Measurements from ENCODE around the gene NKTR.

Gene NKTR

DNA sequence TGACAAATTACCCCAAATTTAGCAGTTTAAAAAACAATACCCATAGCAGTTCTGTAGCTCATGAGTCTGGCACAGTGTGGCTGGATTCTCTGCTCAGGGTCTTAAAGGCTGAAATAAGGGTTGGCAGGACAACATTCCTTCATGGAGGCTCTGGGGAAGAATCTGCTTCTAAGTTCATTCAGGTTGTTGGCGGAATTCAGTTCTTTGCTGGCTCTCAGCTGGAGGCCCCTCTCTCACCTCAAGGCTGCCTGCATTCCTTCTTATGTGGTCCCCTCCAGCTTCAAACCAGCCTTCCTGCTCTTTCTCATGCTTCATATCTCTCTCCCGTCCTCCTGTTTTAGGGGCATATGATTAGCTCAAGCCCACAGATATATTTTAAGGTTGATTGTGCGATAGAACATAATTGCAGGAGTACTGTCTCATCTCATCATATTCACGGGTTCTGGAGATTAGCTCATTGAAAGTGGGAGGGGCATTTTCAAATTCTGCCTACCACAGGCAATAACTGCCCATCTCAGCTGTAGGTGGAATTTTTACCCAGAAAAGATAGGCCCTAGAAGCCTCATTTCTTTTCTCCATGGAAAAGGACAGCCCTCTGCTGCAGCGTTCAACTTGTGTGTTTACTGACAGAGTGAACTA lies 47.5 kb downstream of the NKTR start:
- TF ChIP-seq, protein P1, sequence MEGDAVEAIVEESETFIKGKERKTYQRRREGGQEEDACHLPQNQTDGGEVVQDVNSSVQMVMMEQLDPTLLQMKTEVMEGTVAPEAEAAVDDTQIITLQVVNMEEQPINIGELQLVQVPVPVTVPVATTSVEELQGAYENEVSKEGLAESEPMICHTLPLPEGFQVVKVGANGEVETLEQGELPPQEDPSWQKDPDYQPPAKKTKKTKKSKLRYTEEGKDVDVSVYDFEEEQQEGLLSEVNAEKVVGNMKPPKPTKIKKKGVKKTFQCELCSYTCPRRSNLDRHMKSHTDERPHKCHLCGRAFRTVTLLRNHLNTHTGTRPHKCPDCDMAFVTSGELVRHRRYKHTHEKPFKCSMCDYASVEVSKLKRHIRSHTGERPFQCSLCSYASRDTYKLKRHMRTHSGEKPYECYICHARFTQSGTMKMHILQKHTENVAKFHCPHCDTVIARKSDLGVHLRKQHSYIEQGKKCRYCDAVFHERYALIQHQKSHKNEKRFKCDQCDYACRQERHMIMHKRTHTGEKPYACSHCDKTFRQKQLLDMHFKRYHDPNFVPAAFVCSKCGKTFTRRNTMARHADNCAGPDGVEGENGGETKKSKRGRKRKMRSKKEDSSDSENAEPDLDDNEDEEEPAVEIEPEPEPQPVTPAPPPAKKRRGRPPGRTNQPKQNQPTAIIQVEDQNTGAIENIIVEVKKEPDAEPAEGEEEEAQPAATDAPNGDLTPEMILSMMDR (IDR thresholded peaks at IDR 0.05): no peak

DNA sequence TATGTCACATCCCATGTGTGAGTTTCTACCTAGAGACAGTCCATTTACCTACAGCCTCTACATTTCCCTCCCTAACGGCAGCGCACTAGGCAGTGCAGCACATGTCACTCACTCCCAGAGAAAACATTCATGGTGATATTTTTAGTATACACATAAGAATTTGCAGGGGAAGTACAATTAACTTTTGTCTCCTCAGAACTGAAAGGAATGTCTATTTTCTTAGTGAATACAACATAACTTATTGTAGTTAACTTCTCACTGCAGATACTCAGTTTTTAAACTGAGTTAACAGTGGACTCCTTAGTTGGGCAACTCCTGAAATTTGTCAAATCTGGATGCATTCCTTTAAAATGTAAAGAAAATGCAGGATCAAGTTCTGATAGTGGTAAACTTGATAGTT lies 48.5 kb downstream of the NKTR start:
- TF ChIP-seq, protein P1 (IDR thresholded peaks at IDR 0.05): no peak

DNA sequence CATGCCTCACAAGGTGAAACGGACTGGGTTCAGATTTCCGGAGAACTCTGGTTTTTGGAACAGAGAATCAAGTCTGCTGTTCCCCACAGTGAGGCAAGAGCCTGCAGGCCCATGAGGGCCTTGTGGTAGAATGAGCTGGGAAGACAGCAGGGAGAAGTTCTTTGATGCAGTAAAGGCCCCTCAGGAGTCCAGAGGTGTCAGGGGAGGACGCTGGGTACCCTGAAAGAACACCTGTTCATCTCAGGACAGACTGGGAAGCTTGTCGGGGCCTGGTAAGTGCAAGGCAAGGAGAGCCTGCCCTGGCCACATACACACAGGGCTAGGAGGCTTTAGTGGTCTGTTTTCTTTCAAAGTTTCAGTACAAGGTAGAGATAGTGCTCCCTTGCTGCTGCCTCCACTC lies 49.3 kb downstream of the NKTR start:
- TF ChIP-seq, protein P1 (IDR thresholded peaks at IDR 0.05): no peak

DNA sequence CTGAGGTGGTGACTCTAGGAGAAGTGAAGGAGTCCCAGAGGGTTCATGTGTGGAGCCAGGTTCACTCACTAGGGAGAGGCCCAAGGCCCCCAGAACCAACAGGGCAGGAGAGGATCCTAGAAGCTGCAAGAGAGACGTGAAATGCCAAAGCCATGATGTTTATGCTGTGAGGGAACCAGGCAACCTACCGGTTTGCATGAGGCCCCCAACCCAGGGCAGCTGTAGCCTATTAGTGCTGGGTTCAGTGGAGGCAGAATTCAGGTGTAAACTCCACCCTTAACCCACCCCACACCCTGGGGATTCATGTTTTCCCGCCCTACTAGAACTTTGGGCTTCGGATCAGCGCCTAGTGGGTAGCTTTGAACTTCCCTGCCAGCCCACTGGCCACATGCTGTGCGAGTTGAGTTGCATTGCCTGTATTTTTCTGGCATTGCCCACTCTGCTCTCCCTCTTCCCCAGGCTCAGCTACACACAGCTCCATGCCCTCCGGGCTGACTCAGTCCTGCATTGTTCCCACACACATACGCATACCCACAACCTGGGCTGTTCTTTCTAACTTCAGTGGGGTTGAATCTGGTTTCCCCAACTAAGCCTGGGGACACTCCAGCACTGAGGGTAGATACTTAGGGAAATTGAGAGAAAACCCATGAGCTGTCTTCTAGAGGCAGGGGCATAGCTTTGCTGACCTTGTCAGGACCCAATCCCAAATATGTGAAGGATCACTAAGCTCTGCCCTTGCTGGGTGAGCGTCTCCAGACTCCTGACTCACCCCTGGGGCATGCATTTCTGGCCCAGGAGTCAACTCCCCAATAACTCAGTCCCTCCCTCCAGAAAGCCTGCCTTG lies 51.0 kb downstream of the NKTR start:
- TF ChIP-seq, protein P1 (IDR thresholded peaks at IDR 0.05): no peak

DNA sequence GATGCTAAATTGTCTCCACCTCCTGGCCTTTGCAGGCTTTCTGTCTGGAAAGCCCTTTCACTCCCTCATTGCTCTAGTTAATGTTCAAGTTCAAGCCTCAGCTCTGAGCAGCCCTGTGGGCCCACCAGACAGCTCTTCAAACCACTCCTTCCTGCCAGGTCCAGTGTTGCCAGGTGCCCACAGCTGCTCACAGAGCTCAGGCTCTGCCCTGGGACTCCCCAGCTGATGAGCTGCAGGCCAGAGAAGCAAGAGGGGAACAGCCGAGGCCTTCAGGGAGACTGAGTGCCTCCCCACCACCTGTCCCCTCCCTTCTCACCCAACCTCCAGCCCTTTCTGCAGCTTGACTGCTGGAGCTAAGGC lies 51.7 kb downstream of the NKTR start:
- TF ChIP-seq, protein P1 (IDR thresholded peaks at IDR 0.05): no peak

DNA sequence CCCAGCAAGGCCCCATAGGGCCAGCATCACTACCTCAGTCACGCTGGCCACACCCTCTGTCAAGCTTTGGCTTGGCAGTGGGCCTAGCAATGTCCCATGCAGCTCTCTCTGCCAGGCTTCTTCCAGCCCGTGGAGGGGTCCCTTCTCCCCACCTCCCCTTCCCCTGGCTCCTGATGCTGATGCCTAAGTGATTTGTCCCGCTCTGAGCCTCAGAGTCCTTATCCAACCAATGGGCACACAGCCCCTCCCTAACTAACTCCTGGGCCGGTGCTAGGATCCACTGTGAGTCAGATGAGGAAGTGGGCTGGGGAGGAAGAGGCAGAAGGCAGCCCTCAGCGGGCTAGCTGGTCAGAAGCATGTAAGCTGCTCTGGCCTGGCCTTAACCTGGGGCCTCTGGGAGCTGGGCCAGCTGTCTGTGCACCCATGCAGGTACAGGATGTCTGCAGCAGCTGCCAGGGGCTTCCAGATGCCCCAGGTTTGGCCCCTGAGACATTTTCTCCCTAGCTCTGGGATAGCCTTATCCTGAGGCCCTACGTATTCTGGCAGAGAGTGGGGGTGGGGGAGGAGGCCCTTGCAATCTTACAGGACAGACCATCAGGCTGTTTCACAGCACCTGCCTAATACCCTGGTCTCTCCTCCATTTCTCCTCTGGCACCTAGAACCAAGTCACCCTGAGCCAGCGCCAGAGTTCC lies 52.3 kb downstream of the NKTR start:
- TF ChIP-seq, protein P1 (IDR thresholded peaks at IDR 0.05): no peak

DNA sequence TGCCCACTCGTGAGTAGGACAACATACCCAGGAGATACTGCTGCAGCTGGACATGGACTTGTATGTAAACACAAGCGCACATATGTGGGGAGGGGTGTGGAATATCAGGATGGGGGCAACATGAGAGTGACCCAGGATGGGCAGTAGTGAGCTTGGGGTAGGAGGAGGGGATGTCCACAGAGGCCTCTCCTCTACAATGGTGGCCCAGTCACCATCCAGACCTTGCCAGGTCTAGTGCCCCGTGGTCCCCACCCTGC lies 52.7 kb downstream of the NKTR start:
- TF ChIP-seq, protein P1 (IDR thresholded peaks at IDR 0.05): no peak
